GM21367 (cell line): ENCODE measurements around the gene NTSR2.

ENCODE experiments used
- ATAC-seq: cut with Tn5 transposase; IDR thresholded peaks from one replicate; pipeline ENCODE4 v1.9.1; 2021; ENCODE audit not compliant: unreplicated experiment

Gene NTSR2

GRCh38 chr2:11658208-11659114 is 11.5 kb downstream of the NTSR2 start:
- no peak for ATAC-seq

- ATAC-seq = no peak
Observed at GRCh38 chr2:11657646-11658045, 12.3 kb downstream of the NTSR2 start.

- ATAC-seq = no peak
Observed at GRCh38 chr2:11657195-11657594, 12.8 kb downstream of the NTSR2 start.

GRCh38 chr2:11656671-11657101 is 13.3 kb downstream of the NTSR2 start:
- ATAC-seq = no peak

DNA sequence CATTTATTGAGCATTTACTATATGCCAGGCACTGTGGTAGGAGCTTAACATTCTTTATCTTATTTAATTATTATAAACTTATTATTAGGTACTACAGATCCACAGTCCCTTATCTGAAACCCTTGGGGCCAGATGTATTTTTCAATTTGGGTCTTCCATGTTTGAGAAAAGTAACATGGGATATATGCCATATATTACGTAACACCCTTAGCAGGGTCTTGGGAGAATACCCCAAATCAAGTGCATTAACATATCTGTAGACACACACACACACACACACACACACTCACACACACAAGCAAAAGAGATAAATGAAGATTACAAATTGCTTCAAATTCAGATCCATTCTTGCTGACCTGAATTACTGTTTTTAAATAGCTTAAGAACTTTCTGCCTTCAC is 13.7 kb downstream of the NTSR2 start:
- ATAC-seq = no peak

- ATAC-seq = no peak
Observed at GRCh38 chr2:11655495-11655894, 14.5 kb downstream of the NTSR2 start.

DNA sequence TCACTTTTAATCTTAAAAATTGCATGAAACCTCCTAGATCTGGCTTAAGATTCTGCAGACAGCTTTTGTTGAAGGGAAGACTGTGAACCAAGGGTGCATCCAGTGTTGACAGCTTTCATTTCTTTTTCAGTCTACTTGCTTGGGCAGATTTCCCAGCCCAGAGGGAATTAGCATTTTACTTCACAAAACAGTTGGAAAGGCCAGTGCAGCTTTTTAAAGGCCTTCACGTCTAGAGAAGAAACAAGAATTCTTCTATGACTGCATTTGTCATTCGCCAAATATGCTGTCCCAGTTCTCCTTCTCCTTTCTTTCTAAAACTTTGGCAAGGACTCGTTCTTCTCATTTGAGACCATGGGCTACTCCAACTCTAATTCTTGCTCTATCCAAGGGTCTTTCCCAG is 17.4 kb downstream of the NTSR2 start:
- ATAC-seq = no peak

DNA sequence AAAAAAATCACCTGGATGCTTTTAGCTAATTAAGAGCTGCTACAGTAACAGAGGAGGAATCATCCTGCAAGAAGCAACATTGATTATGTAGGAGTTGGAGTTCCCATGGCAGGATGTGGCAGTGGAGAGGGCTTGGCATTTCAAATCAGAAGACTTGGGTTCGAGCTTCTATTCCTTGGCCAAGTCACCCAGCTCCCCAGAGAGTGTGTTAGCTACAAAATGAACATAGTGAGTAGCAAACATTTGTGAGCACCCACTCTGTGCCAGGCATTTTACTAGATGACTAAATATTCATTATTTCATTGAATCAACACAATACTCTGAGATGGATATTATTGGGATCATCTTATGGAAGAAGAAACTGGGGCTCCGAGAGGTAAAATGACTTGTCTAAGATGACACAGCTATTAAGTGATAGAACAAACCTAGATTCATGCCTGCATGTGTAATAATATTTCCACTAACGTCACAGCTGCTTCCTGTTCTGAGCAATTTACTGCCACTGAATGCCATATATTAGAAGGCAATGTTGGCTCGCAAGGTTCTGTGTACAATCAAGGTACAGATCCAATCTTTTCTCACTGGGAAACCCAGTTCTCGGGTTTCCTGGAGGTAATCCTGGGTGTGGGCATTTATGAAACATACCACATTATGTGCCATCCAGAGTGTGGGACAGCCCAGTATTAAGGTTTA is 18.0 kb downstream of the NTSR2 start:
- no peak for ATAC-seq

DNA sequence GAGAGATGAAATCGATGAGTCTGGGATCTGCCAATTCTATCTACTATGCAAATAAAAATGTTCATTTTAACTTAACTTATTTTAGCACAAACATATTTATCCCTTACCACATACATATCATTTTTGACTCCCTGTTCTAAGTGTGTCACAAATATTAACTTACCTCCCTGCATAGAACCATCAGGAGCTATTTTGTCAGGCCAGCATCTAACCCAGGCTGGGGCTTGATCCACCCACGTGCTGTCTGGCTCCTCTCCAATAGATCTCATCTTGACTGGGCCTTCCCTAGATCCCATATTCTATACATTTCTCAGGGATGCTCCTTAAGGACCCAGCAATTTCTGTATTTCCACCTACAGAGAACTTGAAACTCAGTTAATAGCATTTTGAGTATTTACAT is 20.9 kb downstream of the NTSR2 start:
- no peak for ATAC-seq

- ATAC-seq = no peak
Observed at GRCh38 chr2:11647834-11648600, 22.0 kb downstream of the NTSR2 start.

DNA sequence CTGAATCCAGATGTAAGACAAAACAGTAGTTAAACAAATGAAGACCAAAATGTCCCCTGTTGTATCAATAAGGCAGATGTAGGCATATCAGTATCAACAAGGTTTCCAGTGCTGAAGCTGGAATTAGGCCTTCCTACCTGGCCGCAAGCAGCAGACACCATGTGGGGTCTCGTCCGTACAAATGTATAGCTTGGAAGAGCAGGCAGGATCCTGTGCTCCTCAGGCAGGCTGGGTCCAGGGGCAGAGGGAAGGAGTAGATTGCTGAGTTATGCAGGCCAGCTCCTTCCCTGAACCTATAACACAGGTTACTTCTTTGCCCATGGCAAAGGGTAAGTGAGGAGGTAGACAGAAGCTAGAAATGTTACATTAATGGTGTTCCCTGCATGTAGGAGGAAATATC is 23.5 kb downstream of the NTSR2 start:
- ATAC-seq = no peak

DNA sequence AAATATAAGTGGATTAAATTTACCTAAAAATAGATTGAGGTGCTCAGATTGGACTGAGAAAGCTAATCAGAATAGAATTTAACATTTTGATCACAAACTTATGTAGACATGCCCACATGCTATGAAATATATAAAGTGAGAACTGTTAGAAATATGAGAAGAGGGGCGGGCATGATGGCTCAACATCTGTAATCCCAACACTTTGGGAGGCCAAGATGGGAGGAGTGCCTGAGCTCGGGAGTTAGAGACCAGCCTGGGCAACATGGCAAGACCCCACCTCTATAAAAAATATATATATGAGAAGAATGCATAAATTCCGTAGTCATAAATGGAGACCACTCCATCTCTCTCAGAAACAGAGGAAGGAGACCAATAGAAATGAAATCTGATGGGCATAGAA is 25.7 kb downstream of the NTSR2 start:
- no peak for ATAC-seq

DNA sequence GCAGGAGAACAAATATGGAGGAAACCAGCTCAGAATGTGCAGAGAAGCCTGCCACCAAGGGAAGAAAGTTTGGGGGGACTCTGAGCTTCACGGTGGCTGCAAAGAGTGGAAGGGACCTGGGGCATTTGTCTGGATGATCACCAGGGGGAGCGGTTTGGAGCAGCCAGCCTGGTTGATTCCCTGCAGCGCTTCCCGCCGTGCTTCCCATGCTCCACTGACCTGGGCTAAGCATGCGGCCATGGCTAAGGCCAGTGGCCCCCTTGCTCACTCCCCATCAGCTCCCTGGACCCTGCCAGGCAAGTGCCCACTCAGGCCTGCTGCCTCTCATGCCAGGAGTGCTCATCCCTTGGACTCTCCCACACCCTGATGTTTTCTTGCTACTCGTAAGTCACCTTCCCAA is 27.0 kb downstream of the NTSR2 start:
- ATAC-seq = no peak

- ATAC-seq = no peak
Observed at GRCh38 chr2:11640132-11640531, 29.9 kb downstream of the NTSR2 start.

- ATAC-seq = no peak
Observed at GRCh38 chr2:11639503-11639902, 30.5 kb downstream of the NTSR2 start.

DNA sequence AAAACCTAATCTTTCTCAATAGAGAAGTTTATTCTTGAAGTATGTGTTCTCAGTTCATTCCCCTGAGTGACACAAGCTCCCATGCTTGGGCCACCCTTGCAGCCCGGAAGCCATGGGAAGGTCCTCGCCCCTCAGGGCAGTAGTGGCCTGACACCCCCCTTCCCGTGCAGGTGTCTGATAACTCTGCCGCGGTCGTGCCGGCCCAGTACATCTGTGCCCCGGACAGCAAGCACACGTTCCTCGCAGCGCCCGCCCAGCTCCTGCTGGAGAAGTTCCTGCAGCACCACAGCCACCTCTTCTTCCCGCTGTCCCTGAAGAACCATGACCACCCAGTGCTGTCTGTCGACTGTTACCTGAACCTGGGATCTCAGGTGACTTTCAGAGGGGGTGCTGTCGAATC is 32.4 kb downstream of the NTSR2 start:
- no peak for ATAC-seq

DNA sequence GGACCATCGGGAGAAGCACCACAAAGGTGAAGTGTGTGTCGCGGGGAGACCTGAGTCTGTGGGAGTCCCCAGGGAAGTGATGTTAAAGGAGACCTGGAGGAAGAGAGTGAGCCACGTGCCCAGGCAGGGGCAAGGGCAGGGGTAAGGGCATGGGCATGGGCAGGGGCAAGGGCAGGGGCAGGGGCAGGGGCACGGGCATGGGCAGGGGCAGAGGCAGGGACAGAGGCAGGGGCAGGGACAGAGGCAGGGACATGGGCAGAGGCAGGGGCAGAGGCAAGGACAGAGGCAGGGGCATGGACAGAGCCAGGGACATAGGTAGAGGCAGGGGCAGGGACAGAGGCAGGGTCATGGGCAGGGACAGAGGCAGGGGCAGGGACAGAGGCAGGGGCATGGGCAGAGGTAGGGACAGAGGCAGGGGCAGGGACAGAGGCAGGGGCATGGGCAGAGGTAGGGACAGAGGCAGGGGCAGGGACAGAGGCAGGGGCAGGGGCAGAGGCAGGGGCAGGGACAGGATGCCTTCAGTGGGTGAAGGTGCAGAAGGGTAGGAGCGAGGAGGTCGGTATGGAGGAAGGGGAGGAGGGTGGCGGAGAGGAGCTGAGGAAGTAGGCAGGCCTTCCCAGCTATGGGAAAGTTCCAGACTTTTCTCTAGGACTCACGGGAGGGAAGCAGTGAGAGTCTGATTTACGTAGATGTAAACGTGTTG is 33.3 kb downstream of the NTSR2 start:
- no peak for ATAC-seq

DNA sequence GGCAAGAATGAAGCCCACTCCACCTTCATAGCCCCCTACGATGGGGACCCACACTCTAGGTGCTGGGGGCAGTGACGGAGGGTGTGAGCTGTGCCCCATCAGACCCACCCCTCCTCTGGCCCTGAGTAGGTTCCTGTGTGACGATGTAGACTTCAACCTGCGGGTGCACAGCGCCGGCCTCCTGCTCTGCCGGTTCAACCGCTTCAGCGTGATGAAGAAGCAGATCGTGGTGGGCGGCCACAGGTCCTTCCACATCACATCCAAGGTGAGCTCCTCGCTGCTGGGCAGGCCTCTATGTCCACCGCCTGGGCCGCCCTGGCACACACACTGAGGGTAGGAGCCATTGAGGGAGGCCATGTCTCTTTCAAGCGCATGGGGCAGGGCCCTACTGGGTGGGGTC is 34.9 kb downstream of the NTSR2 start:
- no peak for ATAC-seq

DNA sequence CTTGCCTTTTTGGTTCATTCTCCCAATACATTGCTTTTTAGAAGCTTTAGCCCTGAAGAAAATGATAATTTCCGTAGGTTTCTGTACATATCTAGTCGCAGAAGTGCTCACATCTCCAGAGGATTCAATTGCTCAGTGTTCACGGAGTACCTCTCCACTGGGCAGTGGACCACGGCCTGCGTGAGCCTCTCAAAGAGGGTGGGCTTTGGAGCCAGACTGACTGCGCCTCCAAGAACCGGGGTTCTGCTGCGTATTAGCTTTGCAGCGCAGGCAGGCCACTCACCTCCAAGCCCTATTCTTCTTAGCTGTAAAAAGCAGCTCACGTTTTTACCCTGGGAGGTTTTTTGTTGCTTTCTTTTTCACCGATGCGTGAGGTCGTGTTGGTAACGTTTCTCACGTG is 35.4 kb downstream of the NTSR2 start:
- ATAC-seq = no peak

GRCh38 chr2:11633923-11634478 is 36.0 kb downstream of the NTSR2 start:
- no peak for ATAC-seq

DNA sequence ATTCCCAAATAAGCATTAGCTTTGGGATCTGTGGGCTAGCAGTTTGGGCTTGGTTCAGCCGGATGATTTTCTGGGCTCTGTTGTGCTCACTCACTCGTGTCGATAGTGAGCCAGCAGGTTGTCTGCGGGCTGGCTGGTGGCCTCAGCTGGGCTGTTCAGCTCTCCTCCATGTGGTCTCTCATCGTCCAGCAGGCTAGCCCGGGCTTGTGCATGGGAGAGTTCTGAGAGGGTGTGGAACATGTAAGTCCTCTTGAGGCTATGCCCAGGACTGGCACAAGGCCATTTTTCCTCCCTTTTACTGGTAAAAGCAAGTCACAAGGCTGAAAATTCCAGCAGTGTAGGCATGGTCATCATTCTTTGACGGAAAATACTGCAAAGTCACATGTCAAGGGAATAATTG is 38.5 kb downstream of the NTSR2 start:
- no peak for ATAC-seq
